ES-I3 (cell line): ENCODE data around the gene RASGRF2.

Experiments
- H3K36me3 ChIP-seq: 2 replicates; pipeline ENCODE4 v1.6.1; 2013; ENCODE audit warnings: mild to moderate bottlenecking, low read length, control low read depth, moderate library complexity; ENCODE audit not compliant: insufficient read depth
- H3K4me1 ChIP-seq: 2 replicates; pipeline ENCODE4 v1.6.1; 2013; ENCODE audit warnings: mild to moderate bottlenecking, control low read depth, low read length; ENCODE audit not compliant: insufficient read depth
- H3K9ac ChIP-seq: 2 replicates; pipeline ENCODE4 v1.6.1; 2013; ENCODE audit warnings: low read depth, mild to moderate bottlenecking, low read length, moderate library complexity
- H3K9me3 ChIP-seq: 2 replicates; pipeline ENCODE4 v1.6.1; 2013; ENCODE audit warnings: mild to moderate bottlenecking, low read length, moderate library complexity; ENCODE audit not compliant: control insufficient read depth, insufficient read depth

The RASGRF2 gene

GRCh38 chr5:80960531-80961375 is 590 bp downstream of the RASGRF2 start:
- Histone ChIP-seq H3K36me3 (no peaks in the 10 kb centered on the region), H3K4me1 (peaks cover 62% of the 10 kb centered on the region), H3K9ac (peak overlapping the region; percentile 88), H3K9me3 (no peaks in the 10 kb centered on the region)

DNA sequence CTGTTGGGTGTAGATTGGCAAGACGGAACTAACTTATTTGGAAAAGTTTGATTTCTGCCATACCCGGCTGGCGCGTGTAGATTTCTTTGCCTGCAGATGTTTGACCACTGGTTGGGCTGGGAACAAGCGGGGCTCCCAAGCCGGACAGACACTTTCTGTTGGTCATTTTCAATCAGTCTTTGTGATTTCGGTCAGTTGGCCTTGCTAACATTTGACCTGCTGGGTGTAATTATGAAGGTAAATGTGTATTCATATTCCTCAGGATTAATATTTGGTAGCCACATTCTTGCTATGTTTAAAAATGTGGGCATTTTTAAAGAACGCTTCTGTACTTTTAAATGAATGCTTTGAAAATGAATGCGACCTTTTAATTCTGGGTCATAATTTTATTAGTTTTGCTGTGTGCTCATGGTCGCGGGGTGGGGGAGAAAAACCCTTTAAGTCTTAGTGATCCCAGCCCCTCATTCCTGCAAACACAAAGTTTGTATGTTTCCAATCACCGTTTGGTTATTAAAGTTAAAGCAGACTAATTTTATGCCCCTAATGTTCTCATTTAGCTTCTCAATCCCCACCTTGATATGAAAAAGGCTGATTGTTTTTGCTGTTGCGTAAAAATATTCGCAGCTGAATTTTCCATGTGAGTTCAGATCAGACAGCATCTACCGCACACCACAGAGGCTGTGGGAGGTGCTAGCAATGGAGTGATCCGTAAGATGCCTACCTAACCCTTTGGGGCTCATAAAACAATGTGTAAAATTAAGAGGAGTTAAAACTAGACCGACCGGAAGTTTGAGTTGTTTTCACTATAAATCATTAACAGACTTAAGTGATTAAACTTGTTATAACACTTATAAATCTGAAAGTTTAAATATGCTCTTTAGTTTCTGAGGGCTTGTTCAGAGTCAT is 1.5 kb downstream of the RASGRF2 start:
- Histone ChIP-seq H3K9me3 (no peaks in the 10 kb centered on the region), H3K4me1 (peaks cover 55% of the 10 kb centered on the region), H3K36me3 (no peaks in the 10 kb centered on the region), H3K9ac (peak overlapping the region; percentile 88)

- Histone ChIP-seq H3K9me3 (no peaks in the 10 kb centered on the region), H3K4me1 (peaks cover 53% of the 10 kb centered on the region), H3K36me3 (no peaks in the 10 kb centered on the region), H3K9ac (peak overlapping the region; percentile 10; the same call in 1 of the 2 replicates)
Measured at GRCh38 chr5:80962630-80963520, 2.7 kb downstream of the RASGRF2 start.

DNA sequence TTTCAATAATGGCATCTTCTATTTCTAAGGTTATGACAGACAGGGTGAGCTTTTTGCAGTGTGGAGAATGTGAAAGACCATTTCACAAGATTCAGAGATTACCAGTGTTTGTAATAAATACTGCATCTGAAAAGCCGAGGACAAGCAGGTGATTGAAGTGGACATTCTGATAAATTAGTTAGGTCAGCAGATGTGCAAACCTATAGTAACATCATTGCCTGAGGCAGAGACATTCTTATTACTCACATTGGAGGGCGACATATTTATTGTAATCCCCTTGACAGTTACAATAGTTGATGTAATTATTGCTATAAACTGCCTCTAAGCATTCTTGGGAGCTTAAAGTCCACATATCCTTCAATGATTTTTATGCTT is 3.3 kb downstream of the RASGRF2 start:
- H3K36me3 ChIP-seq: no peaks in the 10 kb centered on the region
- no peak overlapping the region for H3K9ac ChIP-seq
- H3K4me1 ChIP-seq: peaks cover 49% of the 10 kb centered on the region
- H3K9me3 ChIP-seq: no peaks in the 10 kb centered on the region

GRCh38 chr5:80963966-80964481 is 3.9 kb downstream of the RASGRF2 start:
- Histone ChIP-seq H3K9ac (no peak overlapping the region), H3K36me3 (no peaks in the 10 kb centered on the region), H3K9me3 (no peaks in the 10 kb centered on the region), H3K4me1 (peaks cover 46% of the 10 kb centered on the region)

DNA sequence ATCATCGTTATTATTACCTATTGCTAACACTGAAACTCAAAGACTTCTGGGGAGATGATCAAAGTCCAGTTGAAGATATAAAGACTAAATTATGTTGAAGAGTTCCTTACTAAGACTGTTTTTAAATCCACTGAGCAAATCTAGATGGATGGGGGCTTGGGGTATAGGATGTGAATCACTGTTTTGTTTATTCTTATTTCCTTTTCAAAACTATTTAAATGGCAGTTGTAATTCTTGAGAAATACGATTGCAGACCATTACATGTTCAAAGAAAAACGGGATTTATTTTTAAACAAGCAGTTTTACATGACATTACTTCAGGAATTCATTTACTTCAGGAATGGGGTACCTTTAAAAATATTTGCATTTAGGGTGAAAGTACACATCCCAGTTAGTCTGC is 4.3 kb downstream of the RASGRF2 start:
- no peaks in the 10 kb centered on the region for H3K36me3 ChIP-seq
- H3K9ac ChIP-seq: no peak overlapping the region
- peaks cover 41% of the 10 kb centered on the region for H3K4me1 ChIP-seq
- H3K9me3 ChIP-seq: no peaks in the 10 kb centered on the region

DNA sequence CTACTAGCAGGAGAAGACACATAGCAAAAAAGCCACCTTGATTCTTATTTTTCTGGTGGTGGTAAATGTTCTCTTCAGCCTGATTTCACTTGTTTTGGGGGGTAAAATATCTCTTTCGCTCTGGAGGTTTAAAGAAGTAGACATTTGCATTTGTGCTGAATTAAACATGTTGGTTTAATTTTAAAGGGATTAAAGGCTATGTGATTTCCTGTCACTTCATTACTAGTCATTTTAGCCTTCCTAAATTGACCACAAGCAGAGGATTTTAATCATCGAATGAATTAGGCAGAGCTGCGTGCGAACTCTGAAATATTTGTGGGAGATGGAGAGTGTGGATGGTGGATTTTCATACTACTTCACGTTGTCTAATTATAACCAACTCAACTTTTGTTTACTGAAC is 4.8 kb downstream of the RASGRF2 start:
- no peaks in the 10 kb centered on the region for H3K36me3 ChIP-seq
- H3K4me1 ChIP-seq: peaks cover 38% of the 10 kb centered on the region
- no peak overlapping the region for H3K9ac ChIP-seq
- H3K9me3 ChIP-seq: no peaks in the 10 kb centered on the region

DNA sequence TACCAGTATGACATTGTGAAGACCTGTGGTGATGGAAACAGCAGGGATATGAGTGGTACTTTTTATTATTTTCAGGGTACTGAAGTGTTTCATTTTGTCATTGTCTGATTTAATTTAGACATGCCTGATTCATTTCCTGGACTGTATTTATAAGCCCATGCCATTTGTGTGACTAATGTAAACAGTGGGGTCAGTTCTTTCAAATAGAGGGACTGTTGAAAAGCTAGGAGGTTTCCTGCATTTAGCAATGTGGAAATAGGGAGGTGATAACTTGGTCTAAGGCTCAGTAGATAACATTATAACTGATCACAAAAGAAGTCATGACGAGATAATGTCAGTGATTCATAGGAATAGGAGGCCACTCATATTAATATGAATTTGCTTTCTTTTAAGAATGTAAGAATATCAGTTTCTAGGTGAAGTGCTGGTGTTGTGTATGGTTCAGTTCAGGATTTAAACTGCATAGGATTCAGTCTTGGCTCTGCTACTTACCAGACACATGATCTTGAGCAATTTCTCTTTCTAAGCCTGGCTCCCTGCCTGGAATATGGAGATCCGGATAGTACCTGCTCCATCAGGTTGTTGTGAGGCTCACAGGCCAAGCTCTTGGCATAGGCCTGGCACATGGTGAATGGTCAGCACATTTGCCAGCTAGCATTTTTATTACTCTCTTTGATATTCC is 7.5 kb downstream of the RASGRF2 start:
- Histone ChIP-seq H3K9me3 (no peaks in the 10 kb centered on the region), H3K4me1 (peaks cover 37% of the 10 kb centered on the region), H3K36me3 (no peaks in the 10 kb centered on the region), H3K9ac (no peak overlapping the region)

DNA sequence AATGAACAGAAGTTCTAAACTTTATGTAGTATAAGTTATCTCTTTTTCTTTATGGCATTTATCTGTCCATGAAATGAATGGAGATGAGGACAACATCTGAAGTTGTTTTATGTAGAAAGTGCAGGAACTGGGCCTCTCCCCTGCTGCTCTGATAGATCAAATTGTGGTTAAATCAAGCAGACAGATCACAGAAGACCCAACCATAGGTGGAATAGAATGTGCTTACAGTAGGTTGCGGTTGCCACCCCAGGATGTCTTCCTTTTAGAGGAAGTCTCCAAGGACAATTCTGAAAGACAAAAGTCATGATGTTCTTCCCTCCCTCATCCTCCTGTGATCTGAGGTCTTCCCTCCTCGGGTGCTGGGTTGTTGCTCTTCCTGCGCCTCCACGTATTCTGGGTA is 12.9 kb downstream of the RASGRF2 start:
- Histone ChIP-seq H3K4me1 (peaks cover 11% of the 10 kb centered on the region), H3K9me3 (no peaks in the 10 kb centered on the region), H3K9ac (no peak overlapping the region), H3K36me3 (no peaks in the 10 kb centered on the region)

DNA sequence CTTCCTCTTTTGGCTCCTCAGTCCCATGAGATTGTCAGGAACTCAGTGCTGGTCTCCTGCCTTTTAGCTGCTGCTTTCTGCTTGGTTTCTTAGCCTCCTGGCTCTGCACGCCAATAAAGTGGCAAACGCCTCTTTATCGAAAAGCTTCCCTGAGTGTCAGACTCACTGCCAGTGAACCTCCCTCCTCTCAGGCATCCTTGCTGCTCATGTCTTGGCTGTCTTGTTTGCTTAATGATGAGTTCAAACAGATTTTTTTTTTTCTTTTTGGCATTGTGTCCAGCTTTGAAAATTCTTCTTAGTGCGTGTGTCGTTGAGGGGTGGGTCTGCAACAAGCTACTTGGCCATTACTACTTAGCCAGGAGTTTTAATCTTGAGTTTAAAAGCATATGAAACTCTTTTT is 14.9 kb downstream of the RASGRF2 start:
- Histone ChIP-seq H3K36me3 (no peaks in the 10 kb centered on the region), H3K4me1 (peaks cover 10% of the 10 kb centered on the region)

DNA sequence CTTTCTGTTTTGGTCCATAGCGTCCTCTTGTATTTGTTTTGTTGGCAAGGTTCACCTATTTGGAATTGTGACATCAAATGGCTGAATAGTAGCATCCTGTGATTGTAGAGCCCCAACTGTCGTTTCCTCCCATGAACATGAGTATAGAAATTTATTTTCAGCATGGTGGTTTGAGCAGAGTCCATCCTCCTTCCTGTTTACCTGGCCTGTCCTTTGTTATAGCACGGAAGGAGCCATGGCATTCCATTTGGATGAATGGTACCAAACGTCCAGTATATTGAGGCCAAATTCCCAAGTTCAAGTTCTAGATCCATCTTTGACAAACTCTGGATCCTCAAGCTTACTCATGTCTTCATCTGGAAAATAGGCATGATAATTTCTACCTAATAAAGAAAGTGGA is 16.8 kb downstream of the RASGRF2 start:
- Histone ChIP-seq H3K9me3 (no peaks in the 10 kb centered on the region), H3K4me1 (peaks cover 10% of the 10 kb centered on the region), H3K36me3 (no peaks in the 10 kb centered on the region), H3K9ac (no peak overlapping the region)

More for the DNA sequence above, 14.9 kb downstream of the RASGRF2 start:
- no peak overlapping the region for H3K9ac ChIP-seq
- no peaks in the 10 kb centered on the region for H3K9me3 ChIP-seq

DNA sequence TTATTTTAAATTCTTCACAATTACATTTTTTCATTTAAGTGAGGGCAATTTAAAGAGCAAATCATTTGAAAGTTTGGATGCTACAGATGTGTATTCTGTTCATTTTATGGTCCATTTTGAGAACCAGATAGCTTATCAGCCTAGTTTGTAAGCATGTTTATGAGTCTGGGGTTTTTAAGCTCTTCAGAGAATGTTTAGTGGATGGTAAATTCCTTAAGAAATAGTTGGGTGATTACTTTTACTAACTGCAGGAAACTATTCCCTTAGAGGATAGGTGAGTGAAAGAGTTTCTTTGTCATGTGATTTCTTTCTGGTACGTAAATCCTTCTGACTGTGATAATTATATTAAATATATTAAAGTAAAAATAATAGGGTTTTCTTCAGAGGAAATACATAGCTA is 17.6 kb downstream of the RASGRF2 start:
- Histone ChIP-seq H3K9me3 (no peaks in the 10 kb centered on the region), H3K4me1 (peaks cover 10% of the 10 kb centered on the region), H3K36me3 (no peaks in the 10 kb centered on the region), H3K9ac (no peak overlapping the region)

GRCh38 chr5:80978772-80979317 is 18.7 kb downstream of the RASGRF2 start:
- H3K36me3 ChIP-seq: no peaks in the 10 kb centered on the region
- H3K9ac ChIP-seq: no peak overlapping the region
- peaks cover 10% of the 10 kb centered on the region for H3K4me1 ChIP-seq
- H3K9me3 ChIP-seq: no peaks in the 10 kb centered on the region
